Brain microvascular endothelial cell (primary cell): ENCODE data around the gene KCNIP4.

Source experiments
- DNase-seq: peaks from one replicate; pipeline ENCODE4 v3.0.0-alpha.2; 2020
- H3K27ac ChIP-seq: fragments of 250-450 bp; sonication (Bioruptor Pico); 2 replicates; pipeline ENCODE4 v1.5.1; 2020; ENCODE audit warnings: mild to moderate bottlenecking, moderate library complexity
- H3K27me3 ChIP-seq: fragments of 250-450 bp; sonication (Bioruptor Pico); replicated peaks from 2 replicates; pipeline ENCODE4 v1.5.1; 2020; ENCODE audit warnings: mild to moderate bottlenecking
- H3K36me3 ChIP-seq: fragments of 250-450 bp; sonication (Bioruptor Pico); replicated peaks from 2 replicates; pipeline ENCODE4 v1.5.1; 2020; ENCODE audit warnings: mild to moderate bottlenecking
- H3K4me3 ChIP-seq: 2 replicates; pipeline ENCODE4 v1.5.1; 2011; ENCODE audit warnings: low read depth, mild to moderate bottlenecking, control low read depth, low read length, moderate library complexity
- CTCF ChIP-seq: IDR thresholded peaks from 2 replicates; pipeline ENCODE4 v1.5.1; 2011; ENCODE audit warnings: low read depth, mild to moderate bottlenecking, moderate library complexity, low read length, control low read depth, inconsistent platforms; ENCODE audit errors: missing control alignments
- in situ Hi-C: cut with HindIII; loops from 2 replicates; pipeline ENCODE4 v1.10.0; 2017; ENCODE audit warnings: low sequenced_read_pairs, low pct_ligation_motif_present

KCNIP4 gene

DNA sequence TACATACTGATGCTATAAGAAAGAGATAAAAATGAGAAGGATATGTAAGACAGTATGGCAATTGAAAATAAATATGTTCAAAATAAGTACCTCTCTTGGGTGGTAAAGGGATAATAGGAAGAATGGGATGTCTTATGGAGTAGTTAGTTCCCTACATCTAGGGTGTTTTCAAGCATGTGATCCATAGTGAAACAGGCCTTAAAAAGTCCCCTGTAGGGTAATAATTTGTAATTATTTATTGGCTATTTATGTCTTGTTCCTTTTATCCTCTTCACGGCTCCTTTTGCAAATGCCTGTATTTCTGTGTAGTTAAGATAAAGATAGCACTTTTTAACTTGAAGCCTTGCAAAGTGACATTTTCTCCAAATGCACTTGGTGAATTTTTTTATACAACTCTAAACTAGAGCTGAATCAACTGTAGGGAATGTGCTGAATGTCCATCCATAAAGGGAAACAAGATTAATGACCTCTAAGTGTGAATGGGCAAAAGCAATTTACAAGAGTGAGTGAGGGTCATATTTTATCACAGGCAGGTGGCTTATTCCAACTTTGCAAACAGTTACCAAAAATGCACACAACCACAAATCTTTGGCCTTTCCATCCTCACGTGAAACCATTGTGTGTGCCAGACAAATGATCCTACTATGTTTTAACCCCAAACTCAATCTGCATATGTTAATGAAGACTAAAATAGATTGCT, 299.0 kb downstream of the KCNIP4 start:
- in situ Hi-C loops, result no loop called here
- no peak overlapping the region for H3K27ac ChIP-seq
- H3K4me3 ChIP-seq, result no peak overlapping the region
- no peak for TF ChIP-seq CTCF
- no peak for DNase-seq
- H3K27me3 ChIP-seq, result no peaks in the 10 kb centered on the region
- no peaks in the 10 kb centered on the region for H3K36me3 ChIP-seq

DNA sequence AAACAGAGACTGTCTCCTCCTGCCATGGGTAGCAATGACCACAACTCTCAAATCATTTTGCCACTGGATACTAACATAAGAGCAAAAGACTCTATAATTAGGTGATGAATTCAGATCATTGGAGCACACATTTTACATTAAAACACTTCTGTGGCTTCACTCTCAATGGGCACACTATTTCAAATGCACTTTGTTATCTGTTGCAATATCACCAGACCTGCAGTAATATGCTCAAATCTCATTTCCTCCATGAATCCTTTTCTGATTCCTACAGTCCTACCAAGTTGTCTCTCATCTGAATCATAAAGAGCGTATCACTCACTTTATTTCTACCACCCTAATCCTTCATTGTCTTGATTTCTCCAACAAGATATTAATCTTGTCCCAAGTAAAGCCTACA, 302.8 kb downstream of the KCNIP4 start:
- H3K36me3 ChIP-seq, result no peaks in the 10 kb centered on the region
- in situ Hi-C loops, result no loop called here
- TF ChIP-seq CTCF, result no peak

DNA sequence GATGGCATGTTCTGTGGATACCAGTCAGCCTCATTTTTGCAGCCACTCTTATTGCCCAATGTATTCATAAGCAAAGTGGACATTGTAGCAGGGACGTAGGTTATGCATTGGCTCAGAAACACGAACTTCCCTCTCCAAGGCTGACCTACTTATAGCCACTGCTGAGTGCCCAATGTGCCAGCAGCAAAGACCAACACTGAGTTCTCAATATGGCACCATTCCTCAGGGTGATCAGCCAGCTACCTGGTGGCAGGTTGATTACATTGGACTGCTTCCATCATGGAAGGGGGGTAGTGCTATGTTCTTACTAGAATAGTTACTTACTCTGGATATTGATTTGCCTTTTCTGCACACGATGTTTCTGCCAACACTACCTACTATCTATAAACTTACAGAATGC, 306.9 kb downstream of the KCNIP4 start:
- H3K27me3 ChIP-seq, result no peaks in the 10 kb centered on the region
- no peak overlapping the region for H3K4me3 ChIP-seq
- DNase-seq, result no peak
- in situ Hi-C loops, result no loop called here
- H3K36me3 ChIP-seq, result no peaks in the 10 kb centered on the region
- no peak for TF ChIP-seq CTCF
- no peak overlapping the region for H3K27ac ChIP-seq

More for the DNA sequence above, 302.8 kb downstream of the KCNIP4 start:
- Histone ChIP-seq H3K27me3 (no peaks in the 10 kb centered on the region), H3K4me3 (no peak overlapping the region), H3K27ac (no peak overlapping the region)
- DNase-seq, result no peak

DNA sequence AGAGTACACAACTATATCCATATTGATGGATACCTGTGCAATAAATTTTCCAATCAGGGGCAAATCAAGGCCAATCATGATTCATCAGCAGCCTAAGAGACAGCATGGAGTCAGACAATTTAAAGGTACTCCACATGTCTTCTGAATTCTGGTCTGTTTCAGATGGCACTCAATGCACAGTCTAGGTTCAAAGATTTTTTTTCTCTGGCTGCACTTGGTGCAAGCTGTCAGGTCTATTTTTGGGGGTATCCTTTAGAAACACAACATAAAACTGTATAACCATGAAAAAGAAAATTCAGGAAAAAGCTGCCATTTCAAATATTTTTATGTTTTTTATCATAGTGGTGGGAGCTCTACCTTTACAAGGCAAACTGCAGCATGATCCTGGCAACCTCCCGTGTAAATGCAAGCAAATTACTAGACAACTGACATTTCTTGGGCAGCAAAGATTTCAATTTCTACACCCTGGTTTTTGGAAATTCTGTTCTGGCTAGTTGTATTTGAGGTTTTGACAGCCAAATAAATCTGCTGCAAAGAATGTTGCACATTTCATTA, 310.3 kb downstream of the KCNIP4 start:
- in situ Hi-C loops, result no loop called here
- no peak overlapping the region for H3K4me3 ChIP-seq
- no peaks in the 10 kb centered on the region for H3K36me3 ChIP-seq
- no peak overlapping the region for H3K27ac ChIP-seq
- no peak for TF ChIP-seq CTCF
- no peak for DNase-seq
- H3K27me3 ChIP-seq, result no peaks in the 10 kb centered on the region

GRCh38 chr4:21628916-21629610, 319.5 kb downstream of the KCNIP4 start:
- in situ Hi-C loops, result no loop called here
- DNase-seq, result no peak
- H3K4me3 ChIP-seq, result no peak overlapping the region
- no peaks in the 10 kb centered on the region for H3K27me3 ChIP-seq
- H3K27ac ChIP-seq, result no peak overlapping the region
- TF ChIP-seq CTCF, result no peak
- H3K36me3 ChIP-seq, result no peaks in the 10 kb centered on the region
